GM23248 (cell line): Measurements from ENCODE around the gene ZNF541.

ENCODE experiments used
- EZH2 ChIP-seq: fragments of 200-600 bp; sonication (generic); IDR thresholded peaks from 2 replicates; pipeline ENCODE4 v1.6.1; 2018; ENCODE audit warnings: antibody characterized with exemption, mild to moderate bottlenecking; ENCODE audit not compliant: insufficient read depth, poor library complexity, severe bottlenecking
- EZH2phosphoT487 ChIP-seq: fragments of 200-600 bp; sonication (generic); IDR thresholded peaks from 2 replicates; pipeline ENCODE4 v1.6.1; 2018; ENCODE audit warnings: antibody characterized with exemption, moderate library complexity, mild to moderate bottlenecking, low read depth; ENCODE audit not compliant: insufficient read depth

DNA sequence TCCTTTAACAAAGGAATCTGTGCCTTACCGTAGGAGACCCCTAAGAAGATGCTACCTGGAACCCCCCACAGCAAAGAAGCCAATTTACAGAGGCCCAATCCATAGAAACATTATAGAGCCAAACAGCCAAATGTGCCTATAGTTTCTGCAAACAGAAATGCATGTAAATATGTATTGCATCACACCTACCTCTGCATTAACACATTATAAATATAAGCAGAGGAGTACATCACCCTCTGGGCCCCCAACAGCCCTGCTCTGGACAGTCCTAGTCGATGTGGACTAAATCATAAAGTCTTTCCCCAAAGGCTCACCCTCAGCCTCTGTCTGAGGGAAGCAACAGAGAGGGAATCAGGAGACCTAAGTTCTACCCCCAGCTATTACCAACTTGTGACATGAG, 25.7 kb downstream of the ZNF541 start:
- TF ChIP-seq EZH2phosphoT487 = no peak
- no peak for TF ChIP-seq EZH2
